Activated CD8-positive, alpha-beta memory T cell treated with anti-CD3 and anti-CD28 coated beads, Interleukin-2, amount 10 ng/mL, durations not matched to agents 7 days and 5 days (primary cell): Measurements from ENCODE around the gene BDNF. TPM values are rescaled to one million over a fixed set of nuclear protein-coding genes. Genes with fewer than 3 reads are reported as not detected.

Experiments used
- ATAC-seq: fragments of 150-1000 bp; cut with Tn5 transposase; one replicate; pipeline ENCODE4 v1.10.0; 2021; ENCODE audit warnings: moderate library complexity
- CTCF ChIA-PET: fragments of 350-600 bp; sonication (Branson Sonifier 250); formaldehyde crosslinking; loops from one replicate; lab custom pipeline; 2021; ENCODE audit warnings: antibody characterized with exemption; lab: Charles Lee
- DNase-seq: peaks from one replicate; pipeline ENCODE4 v3.0.0-alpha.2; 2020
- H3K27ac Mint-ChIP-seq: one replicate; pipeline ENCODE4 v1.8.0; 2021; ENCODE audit warnings: mild to moderate bottlenecking, mixed read lengths
- H3K27me3 Mint-ChIP-seq: one replicate; pipeline ENCODE4 v1.8.0; 2021; ENCODE audit warnings: mixed read lengths
- H3K36me3 Mint-ChIP-seq: one replicate; pipeline ENCODE4 v1.8.0; 2021; ENCODE audit warnings: mild to moderate bottlenecking, mixed read lengths
- H3K4me1 Mint-ChIP-seq: one replicate; pipeline ENCODE4 v1.8.0; 2021; ENCODE audit warnings: mixed read lengths
- H3K4me3 Mint-ChIP-seq: one replicate; pipeline ENCODE4 v1.8.0; 2021; ENCODE audit warnings: mild to moderate bottlenecking, moderate library complexity, mixed read lengths
- H3K9me3 Mint-ChIP-seq: one replicate; pipeline ENCODE4 v1.8.0; 2022; ENCODE audit warnings: low read depth, mixed read lengths
- total RNA-seq, 2 experiments: library from RNA; stranded (reverse); gene quantifications; one replicate each; pipeline ENCODE4 v1.2.3, GENCODE V29; 2021

Gene BDNF
- total RNA-seq, 2 experiments from 2014 or later = not detected

- H3K4me3 Mint-ChIP-seq = no peak overlapping the region
Observed at GRCh38 chr11:27623945-27624523, 76.2 kb downstream of the BDNF start.

GRCh38 chr11:27622541-27623300 is 77.5 kb downstream of the BDNF start:
- Mint-ChIP-seq H3K4me1 (no peaks in the 10 kb centered on the region), H3K27ac (no peak overlapping the region), H3K9me3 (no peaks in the 10 kb centered on the region), H3K27me3 (no peaks in the 10 kb centered on the region), H3K36me3 (no peaks in the 10 kb centered on the region), H3K4me3 (no peak overlapping the region)
- ATAC-seq (no peak), DNase-seq (no peak)
- CTCF ChIA-PET = no interaction called here

More at GRCh38 chr11:27623945-27624523, 76.2 kb downstream of the BDNF start:
- Mint-ChIP-seq H3K4me1 (no peaks in the 10 kb centered on the region), H3K9me3 (no peaks in the 10 kb centered on the region), H3K27ac (no peak overlapping the region), H3K27me3 (no peaks in the 10 kb centered on the region), H3K36me3 (no peaks in the 10 kb centered on the region)
- CTCF ChIA-PET = no interaction called here
- ATAC-seq (no peak), DNase-seq (no peak)

DNA sequence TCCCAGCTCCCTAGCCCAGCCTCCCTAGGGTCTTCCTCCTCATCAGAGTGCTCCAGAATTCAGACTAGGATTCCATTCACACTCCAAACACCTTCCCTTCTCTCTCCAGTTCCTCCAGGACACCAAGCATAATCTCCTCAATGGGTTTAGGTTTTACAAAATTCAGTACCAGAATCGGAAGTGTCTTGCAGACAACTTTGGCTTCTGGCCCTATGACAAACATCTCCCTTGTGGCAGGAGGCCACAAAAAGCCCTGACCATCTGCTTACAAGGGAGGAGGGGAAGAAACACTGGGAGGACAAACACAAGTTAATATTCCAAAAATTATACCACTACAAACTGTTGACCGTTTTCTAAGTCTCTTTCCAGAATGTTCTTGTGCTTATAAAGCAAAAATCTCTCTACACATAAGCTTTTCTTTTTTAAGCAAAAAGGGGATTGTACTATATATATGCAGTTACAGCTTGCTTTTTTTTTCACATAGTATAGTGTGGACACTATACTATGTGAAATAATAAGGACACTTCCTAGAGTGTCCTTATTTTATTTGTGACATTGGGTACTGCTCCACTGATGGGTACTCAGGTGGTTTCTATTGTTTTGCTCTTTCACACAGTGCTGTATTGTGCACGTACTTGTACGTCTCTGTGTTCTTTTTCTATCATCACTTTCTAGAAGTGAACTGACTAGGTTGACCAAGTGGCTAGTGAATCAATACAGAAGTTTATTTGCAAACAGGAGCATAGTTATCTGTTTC is 78.7 kb downstream of the BDNF start:
- CTCF ChIA-PET = no interaction called here
- H3K9me3 Mint-ChIP-seq = no peaks in the 10 kb centered on the region

DNA sequence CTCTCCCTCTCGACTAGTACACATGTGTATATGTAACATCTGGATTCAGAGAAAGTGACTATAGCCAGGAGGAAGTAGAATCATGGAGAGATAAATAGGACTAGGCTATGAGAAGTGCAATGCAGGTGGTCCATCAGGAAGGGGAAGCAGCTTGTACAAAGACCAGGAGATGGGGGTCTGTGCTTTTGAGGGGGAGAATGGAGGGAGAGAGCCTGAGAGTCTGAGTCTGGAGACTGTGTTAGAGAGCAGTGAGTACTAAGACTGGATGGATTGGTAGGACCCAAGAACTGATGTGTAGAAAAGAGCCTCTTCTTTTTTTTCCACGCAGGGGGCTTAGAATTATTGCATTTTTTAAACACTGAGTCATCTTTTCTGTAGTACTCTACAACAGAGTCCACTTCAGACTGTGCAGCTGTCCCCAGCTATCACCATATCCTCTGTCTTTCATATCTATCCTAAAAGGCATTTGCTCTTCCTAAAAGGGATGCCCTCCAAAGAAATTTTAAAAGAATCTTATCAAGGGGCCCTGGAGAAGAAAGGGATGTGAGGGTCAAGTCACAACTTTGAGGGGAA is 80.4 kb downstream of the BDNF start:
- CTCF ChIA-PET = no interaction called here
- Mint-ChIP-seq H3K4me3 (no peak overlapping the region), H3K27ac (no peak overlapping the region), H3K36me3 (no peaks in the 10 kb centered on the region), H3K9me3 (no peaks in the 10 kb centered on the region), H3K4me1 (no peaks in the 10 kb centered on the region), H3K27me3 (no peaks in the 10 kb centered on the region)
- no peak for DNase-seq
- no peak for ATAC-seq

More for the DNA sequence above, 78.7 kb downstream of the BDNF start:
- no peak overlapping the region for H3K27ac Mint-ChIP-seq
- no peaks in the 10 kb centered on the region for H3K36me3 Mint-ChIP-seq
- no peak overlapping the region for H3K4me3 Mint-ChIP-seq
- DNase-seq = no peak
- H3K27me3 Mint-ChIP-seq = no peaks in the 10 kb centered on the region
- no peak for ATAC-seq
- H3K4me1 Mint-ChIP-seq = no peaks in the 10 kb centered on the region

DNA sequence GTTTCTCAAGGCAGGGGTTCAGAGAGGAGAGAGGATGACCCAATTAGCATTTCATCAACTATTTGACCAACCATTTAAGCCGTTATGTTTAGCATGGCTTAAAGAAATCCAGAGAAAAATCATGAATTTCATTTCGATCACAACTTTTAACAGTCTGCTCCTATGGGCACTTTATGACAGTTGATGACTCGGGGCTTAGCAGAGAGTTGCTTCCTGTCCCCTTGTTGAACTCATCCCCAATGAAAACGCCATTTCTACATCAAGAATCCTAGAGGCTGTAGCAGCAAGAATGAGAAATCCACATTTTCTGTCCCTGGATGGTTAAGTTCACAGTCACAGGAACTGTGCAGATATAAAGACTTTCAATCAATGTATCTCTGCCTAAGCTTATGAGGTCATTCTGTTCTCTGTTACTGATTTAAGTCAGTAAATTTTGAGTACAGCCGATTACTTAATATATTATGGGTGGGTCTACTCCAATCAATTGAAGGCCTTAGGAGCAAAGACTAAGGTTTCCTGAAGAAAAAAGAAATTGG is 81.1 kb downstream of the BDNF start:
- Mint-ChIP-seq H3K4me3 (no peak overlapping the region), H3K4me1 (no peaks in the 10 kb centered on the region), H3K27me3 (no peaks in the 10 kb centered on the region), H3K36me3 (no peaks in the 10 kb centered on the region), H3K27ac (no peak overlapping the region), H3K9me3 (no peaks in the 10 kb centered on the region)
- ATAC-seq = no peak
- DNase-seq = no peak
- CTCF ChIA-PET = no interaction called here

DNA sequence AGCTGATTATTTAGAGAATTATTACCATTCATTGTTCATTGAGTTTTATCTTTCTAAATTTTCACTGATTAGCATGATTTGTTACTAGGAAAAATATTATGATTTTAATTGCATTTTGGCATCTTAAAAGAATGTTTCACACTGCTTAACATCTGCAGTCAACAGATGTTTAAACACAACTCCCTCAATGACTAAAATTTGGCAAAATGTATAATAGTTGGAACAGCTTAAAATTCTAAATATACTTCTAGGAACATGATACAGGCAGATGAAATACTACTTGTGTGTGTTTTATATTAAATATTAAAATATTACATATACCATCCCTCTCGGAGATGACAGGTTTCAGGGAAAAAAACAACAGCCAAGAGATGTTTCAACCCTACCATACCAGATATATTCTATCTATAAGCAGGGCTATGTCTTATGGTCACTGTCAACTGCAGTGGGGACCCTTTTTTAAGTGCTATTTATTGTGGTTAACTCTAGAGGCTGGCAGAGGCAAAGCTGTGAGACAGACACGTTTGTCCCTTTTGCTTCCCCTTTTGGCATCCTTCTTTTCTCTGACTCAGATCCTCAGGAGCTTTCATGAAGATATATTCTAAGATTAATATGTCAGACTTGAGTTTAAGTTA is 81.9 kb downstream of the BDNF start:
- ATAC-seq = no peak
- CTCF ChIA-PET = interaction anchor here (0.7 kb wide), 1 partner anchor 11 kb away, joined by 3 read pairs; no protein-coding TSS in a partner anchor
- no peak overlapping the region for H3K4me3 Mint-ChIP-seq

GRCh38 chr11:27616711-27617110 is 83.5 kb downstream of the BDNF start:
- no peaks in the 10 kb centered on the region for H3K36me3 Mint-ChIP-seq
- DNase-seq (no peak), ATAC-seq (no peak)
- no peaks in the 10 kb centered on the region for H3K27me3 Mint-ChIP-seq
- H3K27ac Mint-ChIP-seq = no peak overlapping the region
- no peaks in the 10 kb centered on the region for H3K9me3 Mint-ChIP-seq
- H3K4me3 Mint-ChIP-seq = no peak overlapping the region
- CTCF ChIA-PET = no interaction called here
- H3K4me1 Mint-ChIP-seq = no peaks in the 10 kb centered on the region

More for the DNA sequence above, 81.9 kb downstream of the BDNF start:
- Mint-ChIP-seq H3K9me3 (no peaks in the 10 kb centered on the region), H3K4me1 (no peaks in the 10 kb centered on the region), H3K36me3 (no peaks in the 10 kb centered on the region), H3K27me3 (no peaks in the 10 kb centered on the region), H3K27ac (no peak overlapping the region)
- no peak for DNase-seq

DNA sequence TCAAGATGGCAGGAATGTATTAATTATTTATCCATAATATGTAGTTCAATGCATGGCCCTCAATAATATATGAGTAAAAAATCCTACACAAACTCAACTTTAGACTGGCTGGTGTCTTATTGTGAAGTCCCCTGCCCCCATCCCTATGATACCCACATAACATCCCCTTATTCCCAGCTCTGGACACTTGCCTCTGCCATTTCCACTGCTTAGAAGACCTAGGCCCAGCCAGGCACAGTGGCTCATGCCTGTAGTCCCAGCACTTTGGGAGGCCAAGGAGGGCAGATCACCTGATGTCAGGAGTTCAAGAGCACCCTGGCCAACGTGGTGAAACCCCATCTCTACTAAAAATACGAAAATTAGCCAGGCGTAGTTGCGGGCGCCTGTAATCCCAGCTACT is 84.4 kb downstream of the BDNF start:
- no peaks in the 10 kb centered on the region for H3K36me3 Mint-ChIP-seq
- H3K27me3 Mint-ChIP-seq = no peaks in the 10 kb centered on the region
- H3K27ac Mint-ChIP-seq = no peak overlapping the region
- CTCF ChIA-PET = no interaction called here
- no peaks in the 10 kb centered on the region for H3K9me3 Mint-ChIP-seq
- DNase-seq (no peak), ATAC-seq (no peak)
- H3K4me3 Mint-ChIP-seq = no peak overlapping the region
- no peaks in the 10 kb centered on the region for H3K4me1 Mint-ChIP-seq

DNA sequence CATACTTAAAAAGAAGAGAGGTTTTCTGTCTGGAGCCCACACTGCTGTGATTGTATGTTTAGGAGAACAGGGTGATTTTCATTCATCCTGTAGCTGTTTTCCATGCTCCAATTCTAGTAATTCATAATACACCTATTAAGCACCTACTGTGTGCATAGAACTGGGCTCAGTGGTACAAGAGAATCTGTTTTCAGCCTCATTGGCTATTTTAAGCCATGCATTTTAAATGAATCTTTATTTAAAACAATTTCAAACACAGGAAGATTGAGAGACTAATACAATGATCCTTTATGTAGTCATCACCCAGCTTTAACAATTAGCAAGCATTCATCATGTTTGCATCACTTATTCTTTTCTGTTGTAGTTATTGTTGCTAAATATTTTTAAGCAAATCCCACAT is 86.2 kb downstream of the BDNF start:
- H3K27me3 Mint-ChIP-seq = no peaks in the 10 kb centered on the region
- DNase-seq (no peak), ATAC-seq (no peak)
- no peaks in the 10 kb centered on the region for H3K36me3 Mint-ChIP-seq
- H3K27ac Mint-ChIP-seq = no peak overlapping the region
- no peaks in the 10 kb centered on the region for H3K9me3 Mint-ChIP-seq
- H3K4me1 Mint-ChIP-seq = no peaks in the 10 kb centered on the region
- CTCF ChIA-PET = no interaction called here
- no peak overlapping the region for H3K4me3 Mint-ChIP-seq

- Mint-ChIP-seq H3K27ac (no peak overlapping the region), H3K27me3 (no peaks in the 10 kb centered on the region), H3K36me3 (no peaks in the 10 kb centered on the region), H3K9me3 (no peaks in the 10 kb centered on the region), H3K4me3 (no peak overlapping the region), H3K4me1 (no peaks in the 10 kb centered on the region)
- DNase-seq (no peak), ATAC-seq (no peak)
- CTCF ChIA-PET = no interaction called here
Observed at GRCh38 chr11:27612932-27613880, 87.0 kb downstream of the BDNF start.

GRCh38 chr11:27611947-27612455 is 88.3 kb downstream of the BDNF start:
- DNase-seq (no peak), ATAC-seq (no peak)
- Mint-ChIP-seq H3K9me3 (no peaks in the 10 kb centered on the region), H3K27ac (no peak overlapping the region), H3K4me1 (no peaks in the 10 kb centered on the region), H3K36me3 (no peaks in the 10 kb centered on the region), H3K27me3 (no peaks in the 10 kb centered on the region), H3K4me3 (no peak overlapping the region)
- CTCF ChIA-PET = no interaction called here

DNA sequence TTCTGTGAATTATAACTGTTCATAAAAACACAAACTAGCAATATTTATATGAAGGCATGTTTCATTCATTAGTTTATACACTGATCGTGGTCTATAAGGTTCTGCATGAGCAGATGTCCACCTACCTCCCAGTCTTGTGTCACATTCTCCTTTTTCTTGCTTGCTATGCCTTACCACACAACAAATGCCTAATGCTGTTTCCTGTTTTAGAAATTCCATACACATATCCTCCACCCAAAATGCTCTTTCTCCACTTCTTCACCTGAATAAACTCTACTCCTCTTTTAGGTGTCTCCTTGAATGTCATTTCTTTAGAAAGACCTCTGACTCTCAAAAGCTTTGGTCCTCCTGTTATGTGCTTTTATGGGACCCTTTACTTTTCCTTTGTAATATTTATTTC is 88.9 kb downstream of the BDNF start:
- H3K27me3 Mint-ChIP-seq = no peaks in the 10 kb centered on the region
- ATAC-seq (no peak), DNase-seq (no peak)
- no peaks in the 10 kb centered on the region for H3K36me3 Mint-ChIP-seq
- H3K9me3 Mint-ChIP-seq = no peaks in the 10 kb centered on the region
- H3K27ac Mint-ChIP-seq = no peak overlapping the region
- no peak overlapping the region for H3K4me3 Mint-ChIP-seq
- CTCF ChIA-PET = no interaction called here
- H3K4me1 Mint-ChIP-seq = no peaks in the 10 kb centered on the region
